ENCODE data around the gene TMEM43. TPM values are rescaled to one million over a fixed set of nuclear protein-coding genes. Genes with fewer than 3 reads are reported as not detected.

The TMEM43 gene
- total RNA-seq, 1 donor from 2014 or later = 39.7 TPM

GRCh38 chr3:14179795-14180194 is 54.9 kb downstream of the TMEM43 start:
- Histone ChIP-seq H3K4me3 (ENCODE audit: low read length in 3 of 3) (no peak overlapping the region), H3K9ac (ENCODE audit: low read depth in 1 of 3, low read length in 3 of 3) (no peak overlapping the region), H3K27ac (ENCODE audit: low read depth, low read length) (no peak overlapping the region), H3K9me3 (ENCODE audit: control insufficient read depth in 3 of 3, low read length in 3 of 3) (no peaks in the 10 kb centered on the region), H3K36me3 (ENCODE audit: control insufficient read depth in 3 of 3, insufficient read depth in 3 of 3, low read length in 3 of 3) (peaks cover 6 to 18% (median 16%) of the 10 kb centered on the region in 3 donors), H3K27me3 (ENCODE audit: control insufficient read depth in 3 of 3, insufficient read depth in 3 of 3, low read length in 3 of 3) (no peaks in the 10 kb centered on the region), H3K4me1 (ENCODE audit: control insufficient read depth in 3 of 3, insufficient read depth in 3 of 3, low read length in 3 of 3) (peaks cover 5 to 30% (median 18%) of the 10 kb centered on the region in 3 donors)

GRCh38 chr3:14181253-14181652 is 56.4 kb downstream of the TMEM43 start:
- no peaks in the 10 kb centered on the region for H3K27me3 ChIP-seq (ENCODE audit: control insufficient read depth in 3 of 3, insufficient read depth in 3 of 3, low read length in 3 of 3)
- no peak overlapping the region for H3K9ac ChIP-seq (ENCODE audit: low read depth in 1 of 3, low read length in 3 of 3)
- H3K9me3 ChIP-seq (ENCODE audit: control insufficient read depth in 3 of 3, low read length in 3 of 3) = no peaks in the 10 kb centered on the region
- no peak overlapping the region for H3K4me3 ChIP-seq (ENCODE audit: low read length in 3 of 3)
- peaks cover 7 to 24% (median 21%) of the 10 kb centered on the region in 3 donors for H3K36me3 ChIP-seq (ENCODE audit: control insufficient read depth in 3 of 3, insufficient read depth in 3 of 3, low read length in 3 of 3)
- peaks cover 5 to 20% (median 16%) of the 10 kb centered on the region in 3 donors for H3K4me1 ChIP-seq (ENCODE audit: control insufficient read depth in 3 of 3, insufficient read depth in 3 of 3, low read length in 3 of 3)
- no peak overlapping the region for H3K27ac ChIP-seq (ENCODE audit: low read depth, low read length)

GRCh38 chr3:14183015-14183577 is 58.2 kb downstream of the TMEM43 start:
- Histone ChIP-seq H3K36me3 (ENCODE audit: control insufficient read depth in 3 of 3, insufficient read depth in 3 of 3, low read length in 3 of 3) (peaks cover 10 to 34% (median 29%) of the 10 kb centered on the region in 3 donors), H3K9ac (ENCODE audit: low read depth in 1 of 3, low read length in 3 of 3) (no peak overlapping the region), H3K4me1 (ENCODE audit: control insufficient read depth in 3 of 3, insufficient read depth in 3 of 3, low read length in 3 of 3) (peaks cover 0 to 12% (median 6%) of the 10 kb centered on the region in 3 donors), H3K4me3 (ENCODE audit: low read length in 3 of 3) (no peak overlapping the region), H3K27me3 (ENCODE audit: control insufficient read depth in 3 of 3, insufficient read depth in 3 of 3, low read length in 3 of 3) (no peaks in the 10 kb centered on the region), H3K27ac (ENCODE audit: low read depth, low read length) (no peak overlapping the region), H3K9me3 (ENCODE audit: control insufficient read depth in 3 of 3, low read length in 3 of 3) (no peaks in the 10 kb centered on the region)

GRCh38 chr3:14186854-14187458 is 62.1 kb downstream of the TMEM43 start:
- no peaks in the 10 kb centered on the region for H3K27me3 ChIP-seq (ENCODE audit: control insufficient read depth in 3 of 3, insufficient read depth in 3 of 3, low read length in 3 of 3)
- H3K9ac ChIP-seq (ENCODE audit: low read depth in 1 of 3, low read length in 3 of 3) = no peak overlapping the region
- H3K36me3 ChIP-seq (ENCODE audit: control insufficient read depth in 3 of 3, insufficient read depth in 3 of 3, low read length in 3 of 3) = peaks cover 10 to 28% (median 27%) of the 10 kb centered on the region in 3 donors
- no peak overlapping the region for H3K27ac ChIP-seq (ENCODE audit: low read depth, low read length)
- no peaks in the 10 kb centered on the region for H3K9me3 ChIP-seq (ENCODE audit: control insufficient read depth in 3 of 3, low read length in 3 of 3)
- H3K4me3 ChIP-seq (ENCODE audit: low read length in 3 of 3) = no peak overlapping the region
- no peaks in the 10 kb centered on the region for H3K4me1 ChIP-seq (ENCODE audit: control insufficient read depth in 3 of 3, insufficient read depth in 3 of 3, low read length in 3 of 3)

- Histone ChIP-seq H3K4me1 (ENCODE audit: control insufficient read depth in 3 of 3, insufficient read depth in 3 of 3, low read length in 3 of 3) (no peaks in the 10 kb centered on the region), H3K9me3 (ENCODE audit: control insufficient read depth in 3 of 3, low read length in 3 of 3) (no peaks in the 10 kb centered on the region), H3K36me3 (ENCODE audit: control insufficient read depth in 3 of 3, insufficient read depth in 3 of 3, low read length in 3 of 3) (peaks cover 7 to 25% (median 20%) of the 10 kb centered on the region in 3 donors), H3K4me3 (ENCODE audit: low read length in 3 of 3) (no peak overlapping the region), H3K9ac (ENCODE audit: low read depth in 1 of 3, low read length in 3 of 3) (no peak overlapping the region), H3K27me3 (ENCODE audit: control insufficient read depth in 3 of 3, insufficient read depth in 3 of 3, low read length in 3 of 3) (no peaks in the 10 kb centered on the region), H3K27ac (ENCODE audit: low read depth, low read length) (no peak overlapping the region)
Observed at GRCh38 chr3:14188041-14188754, 63.3 kb downstream of the TMEM43 start.

Other genes starting within 250 kb of the TMEM43 start
- gene WNT7A, start 245.0 kb upstream of the TMEM43 start, total RNA-seq = not detected
- 12.5 TPM for gene CHCHD4, start 182 bp upstream of the TMEM43 start, total RNA-seq
- 14.6 TPM for gene XPC, start 53.5 kb downstream of the TMEM43 start, total RNA-seq
- gene LSM3, start 53.8 kb downstream of the TMEM43 start, total RNA-seq = 14.6 TPM